Large intestine (tissue), 3 donors: Measurements from ENCODE around the gene CRKL. TPM values are rescaled to one million over a fixed set of nuclear protein-coding genes. Genes with fewer than 3 reads are reported as not detected.
"Not testable (repeated sequence)": the region's sequence is repeated elsewhere in the genome, so short reads cannot be mapped to it uniquely, and the experiment has no call there.

Experiments
- DNase-seq, 2 donors: peaks; one replicate each; pipeline versions ENCODE4 v3.0.0 to v3.0.0-alpha.2; 2013
- H3K27ac ChIP-seq: one replicate; pipeline ENCODE4 v1.5.1; 2013; ENCODE audit warnings: low read length
- H3K27me3 ChIP-seq: 2 replicates; pipeline ENCODE4 v1.6.1; 2013; ENCODE audit warnings: low read length; ENCODE audit not compliant: control insufficient read depth, insufficient read depth
- H3K36me3 ChIP-seq: 2 replicates; pipeline ENCODE4 v1.6.1; 2013; ENCODE audit warnings: low read length; ENCODE audit not compliant: control insufficient read depth, insufficient read depth
- H3K4me1 ChIP-seq: one replicate; pipeline ENCODE4 v1.6.1; 2013; ENCODE audit warnings: low read length; ENCODE audit not compliant: control insufficient read depth, insufficient read depth
- H3K4me3 ChIP-seq: one replicate; pipeline ENCODE4 v1.5.1; 2013; ENCODE audit warnings: low read length
- H3K9me3 ChIP-seq: one replicate; pipeline ENCODE4 v1.6.1; 2013; ENCODE audit warnings: mild to moderate bottlenecking, low read depth, low read length, moderate library complexity; ENCODE audit not compliant: control insufficient read depth
- WGBS: methylation state at CpG from one replicate; pipeline ENCODE4 v1.1.5; 2013; ENCODE audit warnings: low lambda C conversion rate; ENCODE audit not compliant: insufficient coverage; 5-methylcytosine and 5-hydroxymethylcytosine counted together
- polyA plus RNA-seq: library from polyadenylated mRNA; unstranded; fragments of 120-200 nt; gene quantifications from one replicate; pipeline ENCODE4 v1.2.1, GENCODE V29; 2013

CRKL gene
- polyA plus RNA-seq, 1 donor = 55.0 TPM

GRCh38 chr22:20901093-20902033 lies 15.8 kb upstream of the CRKL start:
- not testable (repeated sequence) for H3K36me3 ChIP-seq, H3K9me3 ChIP-seq, H3K4me3 ChIP-seq, H3K4me1 ChIP-seq, DNase-seq, H3K27me3 ChIP-seq, H3K27ac ChIP-seq
- no CpG with 5 or more reads among the region's 18 CpGs for WGBS

GRCh38 chr22:20903093-20903492 lies 14.1 kb upstream of the CRKL start:
- no peaks in the 10 kb centered on the region for H3K27me3 ChIP-seq
- H3K4me3 ChIP-seq = no peak overlapping the region
- H3K36me3 ChIP-seq = no peaks in the 10 kb centered on the region
- no peaks in the 10 kb centered on the region for H3K9me3 ChIP-seq
- no peaks in the 10 kb centered on the region for H3K4me1 ChIP-seq
- WGBS = no CpG with 5 or more reads among the region's 2 CpGs
- DNase-seq = no peak
- no peak overlapping the region for H3K27ac ChIP-seq

GRCh38 chr22:20904008-20904979 lies 12.9 kb upstream of the CRKL start:
- WGBS = 60% methylated on average over 1 of the region's 7 CpGs
- H3K4me3 ChIP-seq = no peak overlapping the region
- no peak for DNase-seq
- no peaks in the 10 kb centered on the region for H3K27me3 ChIP-seq
- H3K36me3 ChIP-seq = no peaks in the 10 kb centered on the region
- no peaks in the 10 kb centered on the region for H3K9me3 ChIP-seq
- H3K4me1 ChIP-seq = no peaks in the 10 kb centered on the region
- H3K27ac ChIP-seq = no peak overlapping the region

GRCh38 chr22:20904980-20905355 lies 12.2 kb upstream of the CRKL start:
- H3K27ac ChIP-seq = no peak overlapping the region
- WGBS = 80% methylated on average over 1 of the region's 3 CpGs
- H3K27me3 ChIP-seq = no peaks in the 10 kb centered on the region
- no peak for DNase-seq
- H3K4me1 ChIP-seq = no peaks in the 10 kb centered on the region
- no peak overlapping the region for H3K4me3 ChIP-seq
- H3K36me3 ChIP-seq = no peaks in the 10 kb centered on the region
- H3K9me3 ChIP-seq = no peaks in the 10 kb centered on the region

- no peak for DNase-seq
- no peaks in the 10 kb centered on the region for H3K9me3 ChIP-seq
- no peaks in the 10 kb centered on the region for H3K27me3 ChIP-seq
- WGBS = no CpG with 5 or more reads among the region's 4 CpGs
- H3K4me1 ChIP-seq = no peaks in the 10 kb centered on the region
- H3K4me3 ChIP-seq = no peak overlapping the region
- no peak overlapping the region for H3K27ac ChIP-seq
- no peaks in the 10 kb centered on the region for H3K36me3 ChIP-seq
These were observed 11.5 kb upstream of the CRKL start for GRCh38 chr22:20905415-20906386.

- DNase-seq = no peak
- Histone ChIP-seq H3K9me3 (no peaks in the 10 kb centered on the region), H3K4me1 (no peaks in the 10 kb centered on the region), H3K36me3 (no peaks in the 10 kb centered on the region), H3K27me3 (no peaks in the 10 kb centered on the region), H3K4me3 (no peak overlapping the region), H3K27ac (no peak overlapping the region)
- 85% methylated on average over 2 of the region's 3 CpGs for WGBS
These were observed 10.8 kb upstream of the CRKL start for GRCh38 chr22:20906387-20906767.

- H3K4me3 ChIP-seq, H3K4me1 ChIP-seq, H3K9me3 ChIP-seq, H3K27ac ChIP-seq, DNase-seq, H3K27me3 ChIP-seq, H3K36me3 ChIP-seq: not testable (repeated sequence)
- WGBS = no CpG with 5 or more reads among the region's 5 CpGs
These were observed 8.5 kb upstream of the CRKL start for GRCh38 chr22:20908717-20909116.

GRCh38 chr22:20909543-20910303 lies 7.5 kb upstream of the CRKL start:
- no peak for DNase-seq
- Histone ChIP-seq H3K4me3 (no peak overlapping the region), H3K27me3 (no peaks in the 10 kb centered on the region), H3K4me1 (no peaks in the 10 kb centered on the region), H3K36me3 (no peaks in the 10 kb centered on the region), H3K9me3 (no peaks in the 10 kb centered on the region), H3K27ac (no peak overlapping the region)
- 73% methylated on average over 2 of the region's 6 CpGs for WGBS

GRCh38 chr22:20912494-20912893 lies 4.7 kb upstream of the CRKL start:
- no peak overlapping the region for H3K27ac ChIP-seq
- H3K36me3 ChIP-seq = no peaks in the 10 kb centered on the region
- DNase-seq = no peak
- H3K27me3 ChIP-seq = no peaks in the 10 kb centered on the region
- no peaks in the 10 kb centered on the region for H3K9me3 ChIP-seq
- peaks cover 4% of the 10 kb centered on the region for H3K4me1 ChIP-seq
- 95% methylated on average over 4 of the region's 6 CpGs for WGBS
- H3K4me3 ChIP-seq = no peak overlapping the region
